Glutamatergic neuron (in vitro differentiated cells): ENCODE results near the gene KIF26B. TPM values are rescaled to one million over a fixed set of nuclear protein-coding genes. Genes with fewer than 3 reads are reported as not detected.

Experiments used
- DNase-seq: peaks from one replicate; pipeline ENCODE4 v3.0.0; 2022
- H3K27ac Mint-ChIP-seq: one replicate; pipeline ENCODE4 v1.8.0; 2020; ENCODE audit warnings: mild to moderate bottlenecking, mixed read lengths, inconsistent platforms; ENCODE audit not compliant: unreplicated experiment
- H3K27me3 Mint-ChIP-seq: one replicate; pipeline ENCODE4 v1.8.0; 2020; ENCODE audit warnings: mild to moderate bottlenecking, moderate library complexity, mixed read lengths, inconsistent platforms; ENCODE audit not compliant: unreplicated experiment
- H3K36me3 Mint-ChIP-seq: one replicate; pipeline ENCODE4 v1.8.0; 2020; ENCODE audit warnings: mild to moderate bottlenecking, mixed read lengths, inconsistent platforms; ENCODE audit not compliant: unreplicated experiment
- H3K4me1 Mint-ChIP-seq: one replicate; pipeline ENCODE4 v1.8.0; 2020; ENCODE audit warnings: mild to moderate bottlenecking, low read depth, mixed read lengths, inconsistent platforms; ENCODE audit not compliant: unreplicated experiment
- H3K4me3 Mint-ChIP-seq: one replicate; pipeline ENCODE4 v1.8.0; 2020; ENCODE audit warnings: mild to moderate bottlenecking, mixed read lengths, inconsistent platforms; ENCODE audit not compliant: unreplicated experiment
- H3K9me3 Mint-ChIP-seq: one replicate; pipeline ENCODE4 v1.8.0; 2020; ENCODE audit warnings: mild to moderate bottlenecking, moderate library complexity, mixed read lengths, inconsistent platforms; ENCODE audit not compliant: unreplicated experiment
- CTCF ChIP-seq: fragments of 200-600 bp; sonication (generic); IDR thresholded peaks from one replicate; pipeline ENCODE4 v1.5.0; 2021; ENCODE audit not compliant: partially characterized antibody, unreplicated experiment
- total RNA-seq: library from RNA; stranded (reverse); fragmentation: NEBNext Ultra II Directional; extraction: Animal tissue kit (Norgen Biotek cat#: 25700); gene quantifications from one replicate; pipeline ENCODE4 v1.2.1, GENCODE V29; 2021; ENCODE audit not compliant: unreplicated experiment

Gene KIF26B
- total RNA-seq, 1 donor from 2014 or later: 2.4 TPM

GRCh38 chr1:245575710-245576109 is 420.9 kb downstream of the KIF26B start:
- H3K27ac Mint-ChIP-seq: no peak overlapping the region
- H3K36me3 Mint-ChIP-seq: no peaks in the 10 kb centered on the region
- no peak overlapping the region for H3K4me3 Mint-ChIP-seq
- H3K27me3 Mint-ChIP-seq: peaks cover 4% of the 10 kb centered on the region
- no peak for DNase-seq
- no peak for TF ChIP-seq CTCF
- H3K9me3 Mint-ChIP-seq: peaks cover 4% of the 10 kb centered on the region
- H3K4me1 Mint-ChIP-seq: peaks cover 52% of the 10 kb centered on the region

- H3K4me1 Mint-ChIP-seq: peaks cover 46% of the 10 kb centered on the region
- H3K36me3 Mint-ChIP-seq: no peaks in the 10 kb centered on the region
- no peak for TF ChIP-seq CTCF
- H3K27me3 Mint-ChIP-seq: peaks cover 6% of the 10 kb centered on the region
- H3K9me3 Mint-ChIP-seq: peaks cover 4% of the 10 kb centered on the region
- no peak for DNase-seq
- H3K27ac Mint-ChIP-seq: no peak overlapping the region
- H3K4me3 Mint-ChIP-seq: no peak overlapping the region
Observed at GRCh38 chr1:245576323-245576722, 421.5 kb downstream of the KIF26B start.

GRCh38 chr1:245577191-245578157 is 422.7 kb downstream of the KIF26B start:
- H3K27me3 Mint-ChIP-seq: peaks cover 6% of the 10 kb centered on the region
- H3K9me3 Mint-ChIP-seq: peaks cover 4% of the 10 kb centered on the region
- TF ChIP-seq CTCF: no peak
- H3K27ac Mint-ChIP-seq: peak overlapping the region; percentile 71
- peak overlapping the region; percentile 50 for H3K4me3 Mint-ChIP-seq
- H3K4me1 Mint-ChIP-seq: peaks cover 42% of the 10 kb centered on the region
- no peaks in the 10 kb centered on the region for H3K36me3 Mint-ChIP-seq
- DNase-seq: no peak

GRCh38 chr1:245578308-245578707 is 423.5 kb downstream of the KIF26B start:
- Mint-ChIP-seq H3K9me3 (peaks cover 4% of the 10 kb centered on the region), H3K4me1 (peaks cover 42% of the 10 kb centered on the region), H3K36me3 (no peaks in the 10 kb centered on the region), H3K27me3 (peaks cover 6% of the 10 kb centered on the region), H3K27ac (peak overlapping the region; percentile 69), H3K4me3 (peak overlapping the region; percentile 50)
- TF ChIP-seq CTCF: no peak
- DNase-seq: peak; percentile 45

- H3K4me3 Mint-ChIP-seq: no peak overlapping the region
- peaks cover 4% of the 10 kb centered on the region for H3K9me3 Mint-ChIP-seq
- no peak for DNase-seq
- H3K36me3 Mint-ChIP-seq: no peaks in the 10 kb centered on the region
- TF ChIP-seq CTCF: no peak
- H3K27ac Mint-ChIP-seq: peak overlapping the region; percentile 69
- peaks cover 6% of the 10 kb centered on the region for H3K27me3 Mint-ChIP-seq
- peaks cover 40% of the 10 kb centered on the region for H3K4me1 Mint-ChIP-seq
Observed at GRCh38 chr1:245578771-245579170, 424.0 kb downstream of the KIF26B start.
